ENCODE data around the gene PLPPR3. TPM values are rescaled to one million over a fixed set of nuclear protein-coding genes. Genes with fewer than 3 reads are reported as not detected.

The PLPPR3 gene
- total and polyA plus RNA-seq, 10 of the 15 experiments (the other 5 are each of a cell fraction or from before 2014, with no cell fraction given): 0.07 TPM; not detected in 9

- TF ChIP-seq PAX8 (IDR thresholded peaks at IDR 0.05) (no peak), YY1 (IDR thresholded peaks at IDR 0.05; ENCODE audit: low read depth, low read length) (peak; percentile 97), RCOR1 (conservative IDR thresholded peaks at IDR 0.05; ENCODE audit: low read depth, low read length) (peak; percentile 98; the same call in 1 of the 2 replicates), POLR2AphosphoS5 (IDR thresholded peaks at IDR 0.05; ENCODE audit: low read length) (peak; percentile 98), HDGF (IDR thresholded peaks at IDR 0.05) (peak; percentile 99), CREM (IDR thresholded peaks at IDR 0.05; ENCODE audit: low read depth) (peak; percentile 82; the same call in 1 of the 2 replicates), SMAD5 (IDR thresholded peaks at IDR 0.05; ENCODE audit: low read depth) (peak; percentile 60), POLR2A (IDR thresholded peaks at IDR 0.05; ENCODE audit: low read depth, low read length) (peak; percentile 87), FOXM1 (IDR thresholded peaks at IDR 0.05; ENCODE audit: low read depth, low read length) (no peak), HSF1 (IDR thresholded peaks at IDR 0.05; ENCODE audit: low read depth, low read length) (0 out of 2 replicates have a peak, but pooled peaks have one; percentile 25), ELK1 (IDR thresholded peaks at IDR 0.05; ENCODE audit: low read depth, low read length) (peak; percentile 53; the same call in 1 of the 2 replicates), NR2C1 (IDR thresholded peaks at IDR 0.05) (peak; percentile 96), TCF3 (IDR thresholded peaks at IDR 0.05; ENCODE audit: borderline replicate concordance, insufficient read depth, low read depth, low read length) (0 out of 2 replicates have a peak, but pooled peaks have one; percentile 34), ZBED1 (IDR thresholded peaks at IDR 0.05; ENCODE audit: borderline replicate concordance) (no peak), EED (IDR thresholded peaks at IDR 0.05; ENCODE audit: low read depth) (no peak), WRNIP1 (IDR thresholded peaks at IDR 0.05; ENCODE audit: borderline replicate concordance, low read depth, low read length) (no peak), HCFC1 (IDR thresholded peaks at IDR 0.05; ENCODE audit: low read length) (peak; percentile 91), TBL1XR1 (IDR thresholded peaks at IDR 0.05; ENCODE audit: low read depth, low read length) (peak; percentile 41), RAD51 (IDR thresholded peaks at IDR 0.05) (peak; percentile 99), BHLHE40 (IDR thresholded peaks at IDR 0.05; ENCODE audit: borderline replicate concordance in 1 of 2, low read depth in 2 of 2, low read length in 1 of 2) (peak; percentile 77 to 97), LARP7 (IDR thresholded peaks at IDR 0.05) (peak; percentile 41; the same call in 1 of the 2 replicates), BCLAF1 (IDR thresholded peaks at IDR 0.05) (no peak)
These were observed 24.8 kb downstream of the PLPPR3 start, which contains the start of gene PTBP1 (continued) for GRCh38 chr19:796692-797527.

Measured in GM12878 (cell line).